K562 (cell line): Measurements from ENCODE around the gene HS3ST2.

ENCODE experiments used
- ARID2 ChIP-seq: fragments of 450-650 bp; IDR thresholded peaks from 2 replicates; pipeline ENCODE4 v1.6.1; 2017; ENCODE audit warnings: antibody characterized with exemption, mild to moderate bottlenecking
- ATF7 ChIP-seq: fragments of 450-650 bp; IDR thresholded peaks from 2 replicates; pipeline ENCODE4 v1.7.1; 2014; ENCODE audit warnings: mild to moderate bottlenecking, moderate library complexity
- BMI1 ChIP-seq: fragments of 150-350 bp; IDR thresholded peaks from 2 replicates; pipeline ENCODE4 v1.6.1; 2014; ENCODE audit warnings: low read length
- EGR1 ChIP-seq: fragments of 450-650 bp; conservative IDR thresholded peaks from 2 replicates; pipeline ENCODE4 v1.6.1; 2017; ENCODE audit warnings: mild to moderate bottlenecking
- POLR2A ChIP-seq: fragments of 450-650 bp; conservative IDR thresholded peaks from 2 replicates; pipeline ENCODE4 v1.6.1; 2016
- SMC3 ChIP-seq: conservative IDR thresholded peaks from 2 replicates; pipeline ENCODE4 v1.6.1; 2011; ENCODE audit warnings: low read depth, low read length, improper control_type of control experiment; ENCODE audit not compliant: insufficient read depth

DNA sequence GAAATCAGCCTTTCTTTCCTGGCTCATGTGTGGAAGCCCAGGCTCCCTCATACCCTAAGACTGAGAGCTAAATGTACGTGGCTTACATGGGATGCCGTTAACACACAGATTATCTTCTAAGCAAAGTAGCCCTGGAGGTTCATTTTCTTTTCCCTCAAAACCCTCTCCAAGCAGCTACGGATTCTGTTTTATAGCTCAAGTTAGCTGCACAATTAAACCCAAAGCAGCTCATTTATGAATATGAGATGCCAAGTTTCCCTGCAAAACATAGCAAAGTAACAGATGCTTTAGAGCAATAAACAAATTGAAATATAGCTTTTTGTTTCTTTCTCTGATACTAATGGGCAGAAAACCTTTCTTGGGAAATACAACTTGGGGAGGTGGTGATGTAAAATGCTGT lies 72.0 kb downstream of the HS3ST2 start:
- TF ChIP-seq POLR2A, result no peak
- no peak for TF ChIP-seq ARID2
- TF ChIP-seq SMC3, result no peak
- no peak for TF ChIP-seq BMI1
- no peak for TF ChIP-seq ATF7
- no peak for TF ChIP-seq EGR1
